CD4-positive, alpha-beta T cell treated with Interleukin-4 for 1 hour (primary cell): ENCODE data around the gene RPIA.
"Not testable (repeated sequence)": the region's sequence is repeated elsewhere in the genome, so short reads cannot be mapped to it uniquely, and the experiment has no call there.

Source experiments
- DNase-seq, 2 donors: peaks; one replicate each; pipeline ENCODE4 v3.0.0-alpha.2; 2020 to 2022

Gene RPIA

DNA sequence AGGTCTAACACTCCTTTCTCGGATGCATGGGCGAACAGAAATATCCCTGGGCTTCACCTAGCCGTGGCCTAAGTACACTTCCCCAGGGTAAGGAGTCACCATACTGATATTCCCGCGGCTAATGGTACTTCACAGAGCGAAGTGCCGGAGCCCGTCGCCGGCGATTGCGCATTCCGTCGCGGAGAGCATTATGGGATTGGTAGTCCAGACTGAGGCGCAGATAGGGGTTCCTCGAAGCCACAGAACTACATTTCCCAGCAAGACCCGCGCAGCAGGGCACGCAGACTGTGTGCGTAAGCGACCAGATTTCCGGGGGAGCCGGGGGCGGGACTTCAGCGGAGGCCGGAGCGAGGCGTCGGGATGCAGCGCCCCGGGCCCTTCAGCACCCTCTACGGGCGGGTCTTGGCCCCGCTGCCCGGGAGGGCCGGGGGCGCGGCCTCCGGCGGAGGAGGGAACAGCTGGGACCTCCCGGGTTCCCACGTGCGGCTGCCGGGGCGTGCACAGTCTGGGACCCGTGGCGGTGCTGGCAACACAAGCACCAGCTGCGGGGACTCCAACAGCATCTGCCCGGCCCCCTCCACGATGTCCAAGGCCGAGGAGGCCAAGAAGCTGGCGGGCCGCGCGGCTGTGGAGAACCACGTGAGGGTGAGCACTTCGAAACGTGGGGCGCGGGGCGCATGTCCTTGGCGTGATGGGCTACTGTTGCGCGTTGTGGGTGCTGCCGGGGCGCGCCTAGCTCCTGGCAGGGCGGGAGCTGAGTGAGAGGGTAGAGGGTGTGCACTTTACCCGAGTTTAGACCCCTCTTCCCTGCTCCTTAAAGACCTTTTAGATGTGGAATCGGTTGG lies at the start of gene RPIA:
TSS of gene RPIA (plus strand) at position 335 of the 845 bp plus-strand sequence. CDS start at position 361, 26 bp downstream.
- peak; percentile 99 for DNase-seq

DNA sequence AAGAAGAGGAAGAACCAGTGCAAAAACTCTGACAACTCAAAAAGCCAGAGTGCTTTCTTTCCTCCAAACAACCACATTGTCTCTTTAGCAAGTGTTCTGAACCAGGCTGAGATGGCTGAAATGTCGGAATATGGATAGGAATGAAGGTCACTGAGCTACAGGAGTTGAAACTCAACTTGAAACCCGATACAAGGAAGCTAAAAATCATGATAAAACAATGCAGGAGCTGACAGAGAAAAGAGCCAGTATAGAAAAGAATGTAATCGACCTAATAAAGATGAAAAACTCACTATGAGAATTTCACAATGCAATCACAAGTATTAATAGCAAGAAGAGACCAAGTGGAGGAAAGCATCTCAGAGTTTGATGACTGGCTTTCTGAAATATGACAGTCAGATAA lies 49.2 kb upstream of the RPIA start:
- no peak for DNase-seq

DNA sequence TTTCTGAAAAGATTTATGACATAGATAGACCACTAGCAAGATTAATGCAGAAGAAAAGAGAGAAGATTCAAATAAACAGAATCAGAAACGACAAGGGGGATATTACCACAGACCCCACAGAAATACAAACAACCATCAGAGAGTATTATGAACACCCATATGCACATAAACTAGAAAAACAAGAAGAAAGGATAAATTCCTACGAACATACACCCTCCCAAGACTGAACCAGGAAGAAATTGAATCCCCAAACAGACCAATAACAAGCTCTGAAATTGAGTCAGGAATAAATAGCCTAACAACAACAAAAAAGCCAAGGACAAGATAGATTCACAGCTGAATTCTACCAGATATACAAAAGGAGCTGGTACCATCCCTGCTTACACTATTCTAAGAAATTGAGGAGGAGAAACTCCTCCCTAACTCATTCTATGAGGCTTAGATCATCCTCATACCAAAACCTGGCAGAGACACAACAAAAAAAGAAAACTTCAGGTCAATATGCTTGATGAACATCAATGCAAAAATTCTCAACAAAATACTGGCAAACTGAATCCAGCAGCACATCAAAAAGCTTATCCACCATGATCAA lies 46.1 kb upstream of the RPIA start:
- not testable (repeated sequence) for DNase-seq

DNA sequence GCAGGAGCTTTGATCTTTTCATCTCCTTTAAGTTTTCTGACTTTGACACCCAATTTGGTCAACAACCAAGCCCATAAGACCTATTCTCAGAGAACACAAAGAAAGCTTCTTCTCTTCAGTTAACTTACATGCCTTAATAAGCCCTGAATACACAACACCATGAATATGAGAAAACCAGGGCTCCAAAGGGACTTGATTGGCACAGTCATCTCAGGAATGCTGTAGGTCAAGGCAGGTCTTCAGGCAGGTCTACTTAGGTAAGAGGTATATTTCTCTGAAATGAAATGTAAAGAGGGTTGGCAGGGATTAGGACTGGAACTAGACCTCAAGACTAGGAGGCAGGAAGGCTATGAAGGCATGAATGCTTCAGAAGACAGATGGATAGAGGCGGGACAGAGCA lies 39.8 kb upstream of the RPIA start:
- no peak for DNase-seq

DNA sequence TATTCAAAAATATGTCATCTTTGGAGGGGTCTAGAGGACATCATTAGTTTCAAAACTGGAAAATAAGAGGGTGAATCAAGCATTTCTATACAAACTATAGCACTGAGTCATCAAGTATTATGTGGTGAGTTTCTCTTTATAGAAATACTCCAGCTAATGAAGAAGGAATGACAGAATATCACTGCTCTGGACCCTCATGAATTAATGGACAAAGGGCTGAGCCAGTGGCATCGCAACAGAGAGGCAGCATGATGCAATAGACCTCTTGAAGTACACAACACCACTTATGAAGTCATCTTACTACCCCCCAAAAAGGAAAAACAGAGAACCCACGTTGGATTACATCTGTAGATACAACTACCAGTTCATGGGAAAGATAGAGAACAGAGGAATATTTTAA lies 36.8 kb upstream of the RPIA start:
- no peak for DNase-seq

DNA sequence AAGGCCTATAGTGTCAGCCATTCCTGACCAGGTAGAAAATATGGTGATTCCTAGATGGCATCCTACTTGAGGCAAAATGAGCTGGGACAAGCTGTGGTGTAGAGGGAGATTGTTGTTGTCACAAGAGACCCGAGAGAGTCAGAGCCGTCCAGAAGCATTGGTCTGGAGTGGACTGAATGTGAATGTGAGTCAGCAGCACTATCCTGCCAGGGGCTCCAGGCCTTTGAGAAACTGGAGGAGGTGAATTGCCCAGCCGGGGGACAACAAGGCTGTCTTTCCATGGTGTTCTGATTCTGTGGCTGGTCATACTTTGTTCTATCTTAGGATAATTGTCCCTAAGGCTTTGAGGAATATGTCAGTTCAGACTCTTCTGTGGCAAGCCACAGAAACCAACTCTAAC lies 34.8 kb upstream of the RPIA start:
- DNase-seq: no peak

DNA sequence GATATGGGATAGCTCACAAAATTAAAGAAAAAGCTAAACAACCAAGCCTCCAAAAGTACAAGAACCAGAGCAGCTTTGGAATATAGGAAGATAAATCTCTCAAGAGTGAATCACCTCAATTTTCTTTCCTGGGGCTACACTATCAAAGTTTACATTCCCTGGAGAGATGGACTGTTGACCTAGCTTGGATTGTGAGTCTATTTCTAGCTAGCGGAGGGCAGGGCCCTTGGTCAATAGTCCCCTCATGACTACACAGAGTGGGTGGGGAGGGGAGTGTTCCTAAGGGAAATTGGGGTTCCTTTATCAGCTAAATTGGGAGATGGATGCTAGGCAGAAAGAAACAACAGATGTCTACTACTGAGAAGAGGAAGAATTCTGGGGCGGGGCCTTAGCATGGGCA lies 34.3 kb upstream of the RPIA start:
- no peak for DNase-seq

DNA sequence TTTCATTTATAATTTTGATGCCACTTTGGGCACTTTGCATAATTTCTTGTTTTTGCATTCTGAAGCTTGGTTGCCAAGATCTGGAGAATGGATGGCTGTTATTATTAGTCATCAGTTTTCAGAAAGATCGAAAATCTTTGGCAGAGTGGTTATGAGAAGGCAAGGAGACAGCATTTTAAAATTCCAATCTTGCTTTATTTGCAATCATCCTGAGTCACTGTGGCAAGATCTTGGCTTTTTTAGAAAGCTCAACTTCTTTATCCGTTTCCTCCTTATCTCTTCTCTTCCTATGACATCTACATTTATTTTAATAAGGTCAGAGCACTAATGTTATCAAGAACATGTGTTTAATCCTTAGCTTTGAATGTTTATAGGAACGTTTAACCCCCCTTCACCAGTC lies 33.1 kb upstream of the RPIA start:
- DNase-seq: no peak

DNA sequence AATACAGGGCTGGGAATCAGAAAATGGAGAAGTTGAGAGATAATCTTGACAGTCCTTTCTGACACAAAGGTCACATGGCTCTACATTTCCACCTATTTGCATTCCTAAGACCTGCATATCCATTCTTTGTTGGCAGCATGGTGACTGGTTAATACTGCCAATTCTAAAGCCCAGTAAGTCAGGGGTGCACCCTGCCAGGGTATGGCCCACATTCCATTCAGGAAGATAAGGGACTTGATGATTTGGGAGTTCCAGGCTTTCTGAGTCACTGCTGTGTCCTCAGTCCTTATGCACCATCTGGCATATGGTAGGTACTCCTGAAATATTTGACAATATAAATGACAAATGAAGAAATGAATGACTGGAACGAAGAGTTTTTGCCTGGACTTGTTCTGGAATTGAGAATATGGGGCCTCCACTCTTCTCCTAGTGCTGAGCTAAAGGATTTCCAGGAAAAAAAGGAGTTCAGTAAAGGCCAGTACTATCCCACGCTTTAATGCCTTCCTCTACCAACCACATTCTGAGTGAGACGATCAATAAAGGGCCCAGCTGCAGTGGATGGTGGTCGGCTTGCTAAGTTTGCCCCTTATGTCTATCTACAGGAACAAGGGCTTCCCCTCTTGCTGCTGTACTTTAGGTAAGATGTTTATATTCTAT lies 32.5 kb upstream of the RPIA start:
- DNase-seq: no peak

DNA sequence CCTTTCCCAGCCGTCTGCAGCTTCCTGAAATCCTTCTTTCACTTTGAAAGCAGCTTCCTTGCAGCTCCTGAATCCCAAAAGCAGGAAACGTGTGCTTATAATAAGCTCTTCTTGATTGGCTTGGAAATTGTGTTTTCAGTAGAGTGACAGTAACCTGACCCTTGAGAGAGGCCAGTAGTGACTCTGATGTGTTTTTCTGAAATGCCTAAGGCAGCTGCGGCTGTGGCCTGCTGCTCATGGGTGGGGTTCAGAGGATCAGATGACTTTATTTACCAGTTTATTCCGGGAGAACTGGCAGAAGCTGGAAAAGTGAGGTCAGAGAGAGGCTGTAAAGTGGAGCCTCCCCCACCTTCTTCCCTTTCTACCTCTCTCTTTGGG lies 31.9 kb upstream of the RPIA start:
- DNase-seq: no peak

DNA sequence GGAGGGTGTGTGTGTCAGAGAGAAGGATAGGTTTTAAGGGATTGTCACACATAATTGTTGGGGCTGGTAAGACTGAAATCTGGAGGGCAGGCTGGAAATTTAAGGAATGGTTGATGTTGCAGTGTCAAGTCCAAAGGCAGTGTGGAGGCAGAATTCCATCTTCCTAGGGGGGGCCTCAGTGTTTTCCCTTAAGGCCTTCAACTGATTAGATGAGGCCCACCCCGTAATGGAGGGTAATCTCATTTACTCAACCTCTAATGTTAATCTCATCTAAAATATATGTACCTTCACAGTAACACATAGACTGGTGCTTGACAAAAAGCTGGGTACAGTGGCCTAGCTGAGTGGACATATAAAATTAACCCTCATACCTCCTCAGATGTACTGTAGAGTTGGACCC lies 30.9 kb upstream of the RPIA start:
- no peak for DNase-seq

DNA sequence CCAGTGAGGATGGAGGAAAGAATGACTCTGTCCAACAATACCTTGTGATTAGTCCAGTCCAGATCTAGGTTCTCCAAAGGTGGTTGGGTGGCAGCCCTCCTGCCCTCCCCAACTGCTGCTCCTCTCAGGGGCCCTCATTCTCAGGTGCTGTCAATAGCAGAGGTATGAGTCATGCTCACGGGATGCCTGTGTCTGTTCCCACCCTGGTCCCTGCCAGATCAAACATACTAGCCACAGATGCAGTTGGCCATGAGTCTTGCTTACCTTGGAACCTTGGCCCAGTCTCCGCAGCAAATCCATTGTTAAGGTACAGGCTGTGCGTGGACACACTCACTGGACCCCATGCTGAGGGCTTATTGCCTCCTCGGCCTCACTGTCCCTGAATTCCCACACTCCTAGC lies 24.9 kb upstream of the RPIA start:
- DNase-seq: no peak

DNA sequence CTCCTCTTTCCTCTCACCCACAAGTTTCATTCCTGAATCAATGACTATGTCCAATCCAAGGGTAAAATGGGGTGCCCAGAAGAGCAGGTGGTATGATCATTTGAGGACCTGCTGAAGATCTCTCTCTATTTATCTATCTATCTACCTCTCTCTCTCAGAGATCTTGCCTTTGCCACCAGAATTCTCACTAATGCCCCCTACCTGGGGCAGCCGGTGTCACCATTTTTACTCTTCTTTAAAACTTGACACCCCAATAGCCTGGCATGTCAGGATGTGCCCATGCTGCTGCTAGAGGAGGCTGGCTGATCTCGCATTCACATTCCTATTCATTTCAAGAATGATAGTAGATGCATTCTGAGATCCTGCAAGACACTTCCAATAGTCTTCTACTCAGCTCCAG lies 24.3 kb upstream of the RPIA start:
- no peak for DNase-seq

DNA sequence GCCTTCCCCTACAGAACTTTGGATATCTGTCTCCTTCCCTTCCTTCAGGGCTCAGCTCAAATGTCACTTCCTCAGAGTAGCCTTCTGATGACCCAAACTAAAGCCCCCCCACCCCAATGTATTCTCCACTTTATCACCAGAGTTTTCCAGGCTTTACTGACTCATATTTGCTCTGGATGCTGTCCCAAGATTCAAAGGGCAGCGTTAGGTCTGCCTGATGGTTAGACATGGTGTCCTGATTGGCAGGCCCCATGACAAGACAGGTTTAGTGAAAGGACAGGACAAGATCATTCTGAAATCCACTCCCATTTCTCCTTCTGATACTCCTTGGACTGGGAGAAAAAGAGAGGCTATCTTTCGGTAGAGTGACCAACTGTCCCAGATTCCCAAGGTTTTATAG lies 22.6 kb upstream of the RPIA start:
- no peak for DNase-seq

DNA sequence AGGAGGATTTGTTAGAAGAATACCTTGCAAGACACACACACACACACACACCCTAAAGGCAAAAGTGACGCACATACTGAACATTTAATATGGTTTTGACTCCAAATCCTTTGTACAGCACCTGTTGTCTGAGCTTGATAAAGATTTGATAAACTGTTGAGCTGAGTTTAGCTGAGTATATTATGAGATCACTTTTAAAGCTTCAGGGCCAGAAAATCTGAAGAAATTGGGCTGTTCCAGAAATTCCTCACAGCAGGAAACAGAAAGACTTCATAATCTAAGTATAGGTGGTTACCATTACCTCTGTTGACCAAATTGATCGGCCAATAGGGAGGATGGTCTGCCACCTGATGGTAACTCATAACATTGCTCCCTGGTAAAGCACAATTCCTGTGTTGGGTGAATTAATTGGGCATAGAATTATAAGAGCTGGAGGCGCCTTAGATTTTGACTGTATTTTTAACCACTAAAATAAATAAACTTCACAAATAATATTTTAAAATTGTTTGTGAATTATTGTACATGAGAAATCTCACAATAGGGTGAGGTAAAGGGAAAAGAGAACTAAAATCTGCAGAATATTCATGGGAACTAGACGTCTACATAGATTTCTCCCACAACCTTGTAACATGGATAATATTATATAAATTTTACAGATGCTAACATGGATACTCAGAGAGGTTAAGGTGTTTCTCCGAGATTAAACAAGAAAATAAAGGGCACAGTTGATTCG lies 21.8 kb upstream of the RPIA start:
- peak; percentile 45 to 52 for DNase-seq

DNA sequence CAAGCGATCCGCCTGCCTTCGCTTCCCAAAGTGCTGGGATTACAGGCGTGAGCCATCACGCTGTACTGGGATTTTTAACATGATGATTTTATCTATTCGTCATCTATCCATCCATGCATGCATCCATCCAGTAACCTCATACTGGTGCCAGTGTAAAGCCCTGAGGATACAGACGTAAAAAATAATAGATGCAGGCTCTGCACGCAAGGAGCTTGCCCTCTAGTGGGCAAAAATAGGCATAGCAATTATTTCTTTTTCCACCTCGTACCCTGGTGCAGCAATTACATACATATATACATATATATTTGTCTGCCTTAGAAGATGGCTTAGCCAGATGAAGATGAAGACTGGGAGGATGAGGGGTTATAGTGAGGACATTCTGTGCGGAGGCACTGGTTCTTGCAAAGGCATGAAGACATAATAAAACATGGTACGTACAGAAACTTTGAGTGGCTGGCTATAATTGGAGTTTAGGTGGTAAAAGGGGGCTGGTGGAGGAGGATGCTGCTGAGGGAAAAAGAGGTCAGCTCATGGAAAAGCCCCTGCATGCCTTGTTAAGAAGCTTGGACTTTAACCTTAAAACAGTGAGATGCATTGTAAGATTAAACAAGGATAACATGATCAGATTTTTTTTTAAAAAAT lies 19.6 kb upstream of the RPIA start:
- DNase-seq: peak; percentile 21 to 61

DNA sequence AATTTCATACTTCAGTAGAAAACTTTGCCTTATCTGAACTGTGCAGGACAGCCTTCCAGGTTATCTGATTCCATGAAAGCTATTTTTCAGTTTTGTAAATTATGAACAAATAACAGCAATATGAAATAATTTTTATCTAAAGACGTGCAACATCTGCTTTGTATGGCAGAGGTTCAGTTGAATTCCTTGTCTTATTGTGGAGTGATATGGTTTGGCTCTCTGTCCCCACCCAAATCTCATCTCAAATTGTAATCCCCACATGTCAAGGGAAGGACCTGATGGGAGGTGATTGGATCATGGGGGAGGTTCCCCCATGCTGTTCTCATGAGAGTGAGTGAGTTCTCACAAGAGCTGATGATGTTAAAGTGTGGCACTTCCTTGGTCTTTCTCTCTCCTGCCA lies 18.1 kb upstream of the RPIA start:
- DNase-seq: no peak

DNA sequence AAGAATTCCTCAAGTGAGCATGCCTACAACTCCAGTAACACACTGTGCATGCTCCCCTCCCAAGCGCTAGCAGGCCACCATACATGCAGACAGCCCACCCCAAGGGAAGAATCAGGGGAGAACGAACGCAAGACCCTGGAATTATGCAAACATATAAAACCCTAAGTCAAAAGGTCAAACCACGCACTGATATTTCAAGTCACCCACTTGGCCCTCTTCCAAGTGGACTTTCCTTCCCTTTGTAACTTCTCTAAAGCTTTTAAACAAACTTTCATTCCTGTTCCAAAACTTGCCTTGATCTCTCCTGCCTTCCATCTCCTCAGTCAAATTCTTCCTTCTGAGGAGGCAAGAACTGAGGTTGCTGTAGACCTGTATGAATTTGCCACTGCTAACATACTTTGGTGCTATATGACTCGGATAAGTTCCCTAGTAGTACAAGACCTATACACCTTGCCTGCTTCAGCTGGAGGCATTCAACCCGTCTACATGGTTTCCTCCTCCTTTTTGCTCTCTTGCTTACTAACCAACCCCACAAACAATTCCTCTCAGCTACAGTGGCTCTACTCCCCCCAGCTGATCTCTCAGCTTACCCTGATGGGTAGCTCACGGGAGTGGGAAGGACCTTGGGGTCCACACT lies 11.1 kb upstream of the RPIA start:
- peak in 1 of 2 donors; percentile 13 for DNase-seq

DNA sequence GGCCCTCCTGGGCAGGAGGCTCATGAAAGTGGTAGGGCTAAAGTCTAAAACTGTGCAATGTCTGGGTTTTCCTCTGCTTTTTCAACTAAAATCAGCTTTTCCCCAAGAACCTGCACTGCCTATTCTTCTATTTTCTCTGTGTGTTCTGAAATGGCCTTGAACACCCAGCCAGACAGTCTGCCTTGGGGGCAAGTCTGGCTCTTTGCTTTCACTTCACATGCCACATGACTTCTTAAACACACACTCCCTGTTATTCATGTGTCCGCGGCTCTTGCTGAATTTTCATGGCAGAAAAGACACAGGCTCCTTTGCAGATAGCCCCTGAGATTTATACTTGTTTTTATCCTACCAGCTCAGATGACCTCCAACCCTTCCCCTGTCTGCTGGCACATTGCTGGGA lies 10.6 kb upstream of the RPIA start:
- DNase-seq: no peak

DNA sequence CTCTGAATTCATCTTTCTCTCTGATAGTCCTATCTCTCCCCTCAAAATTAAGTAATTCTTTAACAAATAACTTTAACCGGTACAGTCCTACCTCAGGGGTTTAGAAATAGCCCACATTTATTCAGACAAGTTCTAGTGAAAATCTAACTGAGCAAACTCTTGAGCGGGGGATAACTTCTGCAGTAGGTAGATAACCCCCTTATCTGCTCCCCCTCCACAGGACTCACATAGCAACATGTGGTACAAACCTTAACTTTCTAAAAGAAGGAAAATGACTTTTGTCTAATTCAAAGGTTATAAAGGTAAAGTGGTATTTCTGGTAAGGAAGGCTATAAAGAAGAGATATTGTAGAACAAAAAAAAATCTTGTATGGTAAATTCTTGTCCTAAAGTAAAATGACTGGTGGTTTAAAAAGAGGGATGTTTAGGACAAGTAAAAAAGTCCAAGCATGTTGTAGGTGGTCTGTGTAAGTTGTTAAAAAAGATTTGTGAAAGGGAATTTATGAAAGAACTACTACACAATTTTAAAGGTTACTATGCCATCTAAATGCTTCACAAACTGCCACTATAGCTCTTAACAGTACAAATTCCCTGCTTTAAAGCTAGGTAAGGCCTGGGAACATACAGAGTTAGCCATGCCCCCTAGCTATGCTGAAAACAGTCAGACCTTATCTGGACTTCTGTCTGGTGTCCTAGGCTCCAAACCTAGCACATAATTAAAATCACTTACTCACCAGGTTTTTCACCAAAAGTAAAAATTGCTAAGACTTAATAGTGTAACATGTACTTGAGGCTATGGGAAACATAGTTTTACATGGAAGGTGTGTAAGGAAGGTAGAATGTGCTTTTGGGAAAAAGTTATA lies 8.1 kb upstream of the RPIA start:
- DNase-seq: no peak

DNA sequence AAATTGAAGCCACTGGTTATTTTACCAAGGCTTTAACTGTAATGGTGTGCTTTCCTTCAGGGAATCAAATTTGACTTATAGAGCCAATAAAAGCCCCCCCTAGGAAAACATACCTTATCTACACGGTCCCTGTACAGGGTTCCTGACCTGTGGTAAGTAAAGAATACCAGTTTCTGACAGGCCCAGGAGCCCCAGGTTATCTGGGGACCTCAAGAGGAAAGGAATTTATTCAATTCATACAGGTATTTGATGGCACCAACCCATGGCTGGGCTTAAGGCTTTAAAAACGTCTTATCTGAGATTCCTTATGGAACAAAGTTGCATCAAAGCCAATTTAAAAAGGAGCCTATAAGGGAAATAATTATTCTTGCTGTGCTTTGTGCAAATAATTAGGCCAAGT lies 7.0 kb upstream of the RPIA start:
- no peak for DNase-seq

DNA sequence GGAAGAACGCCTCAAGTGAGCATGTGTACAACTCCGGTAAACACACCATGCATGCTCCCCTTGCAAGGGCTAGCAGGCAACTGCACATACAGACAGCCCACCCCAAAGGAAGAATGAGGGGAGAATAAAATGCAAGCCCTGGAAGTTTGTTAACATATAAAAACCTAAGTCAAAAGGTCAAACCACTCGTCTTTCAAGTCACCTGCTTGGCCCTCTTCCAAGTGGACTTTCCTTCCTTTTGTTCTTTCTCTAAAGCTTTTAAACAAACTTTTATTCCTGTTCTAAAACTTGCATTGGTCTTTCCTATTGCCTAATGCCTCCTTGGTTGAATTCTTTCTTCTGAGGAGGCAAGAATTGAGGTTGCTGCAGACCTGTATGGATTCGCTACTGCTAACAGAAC lies 5.2 kb upstream of the RPIA start:
- no peak for DNase-seq
